Renal pelvis (tissue), 4 donors: Measurements from ENCODE around the gene DHFR. TPM values are rescaled to one million over a fixed set of nuclear protein-coding genes. Genes with fewer than 3 reads are reported as not detected.
"Not testable (repeated sequence)": the region's sequence is repeated elsewhere in the genome, so short reads cannot be mapped to it uniquely, and the experiment has no call there.

Source experiments
- DNase-seq: peaks from one replicate; pipeline ENCODE4 v3.0.0-alpha.2; 2013
- polyA plus RNA-seq, 3 donors: library from polyadenylated mRNA; unstranded; fragments of 120-200 nt; gene quantifications; one replicate each; pipeline ENCODE4 v1.2.1, GENCODE V29; 2013; ENCODE audit not compliant: insufficient read length in 3 of 3

The DHFR gene
- polyA plus RNA-seq, 3 donors = 54.7 to 73.2 (median 68.5) TPM

- no peak for DNase-seq
Observed at GRCh38 chr5:80665057-80665456, 10.3 kb upstream of the DHFR start.

GRCh38 chr5:80662108-80662507, 7.3 kb upstream of the DHFR start:
- DNase-seq = no peak

- not testable (repeated sequence) for DNase-seq
Observed at GRCh38 chr5:80660661-80661060, 5.9 kb upstream of the DHFR start.

GRCh38 chr5:80659106-80659505, 4.3 kb upstream of the DHFR start:
- DNase-seq = no peak

GRCh38 chr5:80656425-80656824, 1.6 kb upstream of the DHFR start:
- no peak for DNase-seq

GRCh38 chr5:80655231-80655774, 520 bp upstream of the DHFR start:
- DNase-seq = no peak

GRCh38 chr5:80654054-80654390, 761 bp downstream of the DHFR start:
- DNase-seq = peak; percentile 10

GRCh38 chr5:80653502-80653901, 1.3 kb downstream of the DHFR start:
- no peak for DNase-seq

GRCh38 chr5:80646926-80647325, 7.9 kb downstream of the DHFR start:
- DNase-seq = no peak

GRCh38 chr5:80644900-80645299, 9.9 kb downstream of the DHFR start:
- no peak for DNase-seq

- DNase-seq = no peak
Observed at GRCh38 chr5:80641353-80641752, 13.4 kb downstream of the DHFR start.

GRCh38 chr5:80634193-80634592, 20.6 kb downstream of the DHFR start:
- no peak for DNase-seq

GRCh38 chr5:80632700-80633099, 22.1 kb downstream of the DHFR start:
- DNase-seq = no peak

- DNase-seq = no peak
Observed at GRCh38 chr5:80631278-80632259, 23.2 kb downstream of the DHFR start.

GRCh38 chr5:80629281-80629680, 25.5 kb downstream of the DHFR start:
- DNase-seq = no peak

GRCh38 chr5:80625230-80625629, 29.6 kb downstream of the DHFR start:
- DNase-seq = no peak

- no peak for DNase-seq
Observed at GRCh38 chr5:80623999-80624398, 30.8 kb downstream of the DHFR start.

GRCh38 chr5:80622756-80623155, 32.0 kb downstream of the DHFR start:
- no peak for DNase-seq

GRCh38 chr5:80620211-80620610, 34.6 kb downstream of the DHFR start:
- no peak for DNase-seq

- no peak for DNase-seq
Observed at GRCh38 chr5:80619086-80619485, 35.7 kb downstream of the DHFR start.

- DNase-seq = no peak
Observed at GRCh38 chr5:80618438-80618837, 36.3 kb downstream of the DHFR start.

GRCh38 chr5:80615266-80615914, 39.4 kb downstream of the DHFR start:
- no peak for DNase-seq

- no peak for DNase-seq
Observed at GRCh38 chr5:80609692-80610091, 45.1 kb downstream of the DHFR start.
